GM23338 (cell line): Measurements from ENCODE around the gene GRIK4. TPM values are rescaled to one million over a fixed set of nuclear protein-coding genes. Genes with fewer than 3 reads are reported as not detected.

Experiments
- ATAC-seq: fragments of 200-7000 bp; cut with Tn5 transposase; 3 replicates; pipeline ENCODE4 v1.9.1; 2020
- DNase-seq: peaks from one replicate; pipeline ENCODE4 v3.0.0-alpha.2; 2015; ENCODE audit warnings: low spot score
- H2AFZ ChIP-seq: fragments of 200-600 bp; sonication (generic); 2 replicates; pipeline ENCODE4 v1.8.0; 2016; ENCODE audit warnings: antibody characterized with exemption, mild to moderate bottlenecking, moderate library complexity
- H3F3A ChIP-seq: fragments of 200-600 bp; sonication (generic); replicated peaks from 2 replicates; pipeline ENCODE4 v1.8.0; 2017; ENCODE audit warnings: antibody characterized with exemption, mixed run types, low read depth
- H3K27ac ChIP-seq: fragments of 200-600 bp; sonication (generic); 2 replicates; pipeline ENCODE4 v1.6.1; 2016; ENCODE audit warnings: low read depth
- H3K27me3 ChIP-seq: fragments of 200-600 bp; sonication (generic); 2 replicates; pipeline ENCODE4 v1.8.0; 2016; ENCODE audit warnings: mild to moderate bottlenecking, mixed run types, moderate library complexity; ENCODE audit not compliant: insufficient read depth
- H3K36me3 ChIP-seq: fragments of 200-600 bp; sonication (generic); 2 replicates; pipeline ENCODE4 v1.8.0; 2016; ENCODE audit warnings: mild to moderate bottlenecking; ENCODE audit not compliant: insufficient read depth
- H3K4me1 ChIP-seq: fragments of 200-600 bp; sonication (generic); 2 replicates; pipeline ENCODE4 v1.8.0; 2016; ENCODE audit warnings: mild to moderate bottlenecking, moderate library complexity; ENCODE audit not compliant: insufficient read depth
- H3K4me2 ChIP-seq: fragments of 200-600 bp; sonication (generic); 2 replicates; pipeline ENCODE4 v1.7.1; 2017; ENCODE audit warnings: mixed run types
- H3K4me3 ChIP-seq: fragments of 200-600 bp; sonication (generic); 2 replicates; pipeline ENCODE4 v1.6.1; 2016; ENCODE audit warnings: mixed run types
- H3K79me2 ChIP-seq: fragments of 200-600 bp; sonication (generic); replicated peaks from 2 replicates; pipeline ENCODE4 v1.8.0; 2017; ENCODE audit warnings: mild to moderate bottlenecking; ENCODE audit not compliant: insufficient read depth
- H3K9me2 ChIP-seq: fragments of 200-600 bp; sonication (generic); 2 replicates; pipeline ENCODE4 v1.8.0; 2017; ENCODE audit not compliant: insufficient read depth
- H4K20me1 ChIP-seq: fragments of 200-600 bp; sonication (generic); replicated peaks from 2 replicates; pipeline ENCODE4 v1.8.0; 2017; ENCODE audit warnings: mild to moderate bottlenecking; ENCODE audit not compliant: insufficient read depth
- H3K27ac Mint-ChIP-seq: 2 replicates; pipeline ENCODE4 v1.8.0; 2020; ENCODE audit warnings: inconsistent platforms, mild to moderate bottlenecking, moderate library complexity, mixed read lengths
- H3K27me3 Mint-ChIP-seq: 3 replicates; pipeline ENCODE4 v1.8.0; 2022; ENCODE audit warnings: low read depth, mild to moderate bottlenecking, moderate library complexity, mixed read lengths, inconsistent platforms; ENCODE audit not compliant: insufficient read depth, poor library complexity
- H3K36me3 Mint-ChIP-seq: 3 replicates; pipeline ENCODE4 v1.8.0; 2021; ENCODE audit warnings: low read depth, mild to moderate bottlenecking, inconsistent platforms, moderate library complexity, mixed read lengths
- H3K4me1 Mint-ChIP-seq: 3 replicates; pipeline ENCODE4 v1.8.0; 2020; ENCODE audit warnings: mild to moderate bottlenecking, inconsistent platforms, mixed read lengths
- H3K4me3 Mint-ChIP-seq: 3 replicates; pipeline ENCODE4 v1.8.0; 2021; ENCODE audit warnings: moderate library complexity, mild to moderate bottlenecking, inconsistent platforms, mixed read lengths
- H3K9me3 Mint-ChIP-seq: 3 replicates; pipeline ENCODE4 v1.8.0; 2020; ENCODE audit warnings: moderate library complexity, mild to moderate bottlenecking, inconsistent platforms, mixed read lengths
- CREB1 ChIP-seq: fragments of 250-450 bp; sonication (Bioruptor Pico); IDR thresholded peaks from 2 replicates; pipeline ENCODE4 v1.5.0; 2020; ENCODE audit warnings: low read depth, mild to moderate bottlenecking, moderate library complexity
- CTCF ChIP-seq, 2 experiments: fragments of 200-600 bp in 1 of 2; sonication (generic) in 1 of 2; conservative IDR thresholded peaks; 2 replicates each; pipeline versions ENCODE4 v1.5.1 to v1.6.1; 2016 to 2017; ENCODE audit warnings: antibody characterized with exemption in 2 of 2, low read depth in 2 of 2, mild to moderate bottlenecking in 2 of 2, moderate library complexity in 1 of 2
- ETS1 ChIP-seq: IDR thresholded peaks from 2 replicates; pipeline ENCODE4 v1.6.1; 2016; ENCODE audit warnings: antibody characterized with exemption
- EZH2 ChIP-seq: fragments of 200-600 bp; sonication (generic); IDR thresholded peaks from one replicate; pipeline ENCODE4 v1.8.0; 2017; ENCODE audit warnings: antibody characterized with exemption, mild to moderate bottlenecking, low read depth; ENCODE audit not compliant: unreplicated experiment
- EZH2phosphoT487 ChIP-seq: fragments of 200-600 bp; sonication (generic); IDR thresholded peaks from one replicate; pipeline ENCODE4 v1.8.1; 2018; ENCODE audit warnings: antibody characterized with exemption; ENCODE audit not compliant: unreplicated experiment
- JUNB ChIP-seq: IDR thresholded peaks from one replicate; pipeline ENCODE4 v1.6.1; 2016; ENCODE audit warnings: antibody characterized with exemption; ENCODE audit not compliant: unreplicated experiment
- POLR2AphosphoS5 ChIP-seq: IDR thresholded peaks from 2 replicates; pipeline ENCODE4 v1.6.1; 2016; ENCODE audit warnings: antibody characterized with exemption, low read depth
- REST ChIP-seq: IDR thresholded peaks from one replicate; pipeline ENCODE4 v1.6.1; 2018; ENCODE audit warnings: antibody characterized with exemption; ENCODE audit not compliant: unreplicated experiment
- STAT1 ChIP-seq: IDR thresholded peaks from one replicate; pipeline ENCODE4 v1.6.1; 2016; ENCODE audit warnings: antibody characterized with exemption; ENCODE audit not compliant: unreplicated experiment
- ZNF114 ChIP-seq: fragments of 250-450 bp; sonication (Bioruptor Pico); IDR thresholded peaks from 2 replicates; pipeline ENCODE4 v1.5.0; 2020; ENCODE audit warnings: mild to moderate bottlenecking, moderate library complexity
- ZNF462 ChIP-seq: fragments of 250-450 bp; sonication (Bioruptor Pico); IDR thresholded peaks from 2 replicates; pipeline ENCODE4 v1.5.0; 2020; ENCODE audit warnings: mild to moderate bottlenecking, moderate library complexity
- polyA plus RNA-seq: library from polyadenylated mRNA; unstranded; fragments of >200 nt; fragmentation: Nextera tagmentation; extraction: Ambion mirVana; gene quantifications from 2 replicates; pipeline ENCODE4 v1.2.1, GENCODE V29; 2016
- total RNA-seq: library from RNA; depleted of rRNA; stranded (reverse); fragments of >200 nt; shearing (Covaris generic); gene quantifications from 2 replicates; pipeline ENCODE4 v1.2.3, GENCODE V29; 2014

The GRIK4 gene
- total and polyA plus RNA-seq, 2 experiments from 2014 or later, result 0.63 to 2.2 TPM

GRCh38 chr11:120652705-120653335, 141.3 kb downstream of the GRIK4 start:
- TF ChIP-seq STAT1 (no peak), EZH2phosphoT487 (no peak), ZNF462 (no peak), ETS1 (no peak), CREB1 (CRISPR knock-in tag) (no peak), CTCF (conservative IDR thresholded peaks at IDR 0.05; ENCODE audit: low read depth in 2 of 2) (0 out of 4 replicates have a peak, but pooled peaks of 1 of the 2 experiments have one; percentile 12), JUNB (no peak), POLR2AphosphoS5 (no peak), EZH2 (no peak), REST (peak; percentile 81), ZNF114 (CRISPR knock-in tag) (no peak)
- H3K27ac Mint-ChIP-seq, result no peak overlapping the region
- H4K20me1 ChIP-seq, result no peaks in the 10 kb centered on the region; the same call in 1 of the 2 replicates
- no peak overlapping the region for H3K4me3 ChIP-seq
- H3K9me2 ChIP-seq, result no peaks in the 10 kb centered on the region
- no peaks in the 10 kb centered on the region for H3F3A ChIP-seq
- H3K27me3 Mint-ChIP-seq, result peaks cover 26% of the 10 kb centered on the region
- no peak overlapping the region for H2AFZ ChIP-seq
- peaks cover 18% of the 10 kb centered on the region; the same call in 1 of the 2 replicates for H3K27me3 ChIP-seq
- ATAC-seq, result no peak
- no peaks in the 10 kb centered on the region for H3K4me1 ChIP-seq
- H3K9me3 Mint-ChIP-seq, result no peaks in the 10 kb centered on the region
- H3K36me3 Mint-ChIP-seq, result no peaks in the 10 kb centered on the region
- H3K79me2 ChIP-seq, result no peaks in the 10 kb centered on the region
- no peak overlapping the region for H3K27ac ChIP-seq
- DNase-seq, result peak; percentile 52
- no peak overlapping the region for H3K4me3 Mint-ChIP-seq
- peaks cover 8% of the 10 kb centered on the region; the same call in 2 of the 3 replicates for H3K4me1 Mint-ChIP-seq
- H3K36me3 ChIP-seq, result no peaks in the 10 kb centered on the region
- H3K4me2 ChIP-seq, result no peak overlapping the region
